SK-N-SH treated with all-trans-retinoic acid at 6 μM for 48 hours (cell line): ENCODE results near the gene SNX13.

Experiments used
- BACH2 ChIP-seq: fragments of 250-450 bp; sonication (Bioruptor Pico); IDR thresholded peaks from 2 replicates; pipeline ENCODE4 v1.9.0; 2021; ENCODE audit warnings: mild to moderate bottlenecking, borderline replicate concordance
- CSDC2 ChIP-seq: fragments of 250-450 bp; sonication (Bioruptor Pico); IDR thresholded peaks from 2 replicates; pipeline ENCODE4 v1.5.0; 2020; ENCODE audit warnings: mild to moderate bottlenecking, moderate library complexity
- GLIS3 ChIP-seq: fragments of 250-450 bp; sonication (Bioruptor Pico); IDR thresholded peaks from 2 replicates; pipeline ENCODE4 v1.5.0; 2020; ENCODE audit warnings: mild to moderate bottlenecking, moderate library complexity
- OSR1 ChIP-seq: fragments of 250-450 bp; sonication (Bioruptor Pico); IDR thresholded peaks from 2 replicates; pipeline ENCODE4 v1.8.0; 2022; ENCODE audit warnings: moderate library complexity, mild to moderate bottlenecking, inconsistent platforms
- TCF4 ChIP-seq: fragments of 250-450 bp; sonication (Bioruptor Pico); IDR thresholded peaks from 2 replicates; pipeline ENCODE4 v1.8.0; 2021; ENCODE audit warnings: mild to moderate bottlenecking, moderate library complexity, borderline replicate concordance
- ZFP3 ChIP-seq: fragments of 250-450 bp; sonication (Bioruptor Pico); IDR thresholded peaks from 2 replicates; pipeline ENCODE4 v1.5.0; 2020; ENCODE audit warnings: mild to moderate bottlenecking, moderate library complexity
- ZNF565 ChIP-seq: fragments of 450-650 bp; formaldehyde crosslinking; conservative IDR thresholded peaks from 2 replicates; pipeline ENCODE4 v1.5.0; 2020; ENCODE audit warnings: low read depth, mild to moderate bottlenecking, moderate library complexity
- TF ChIP-seq, protein P1 (sequence below): fragments of 250-450 bp; sonication (Bioruptor Pico); IDR thresholded peaks from 2 replicates; pipeline ENCODE4 v1.5.1; 2020; ENCODE audit warnings: low read depth, mild to moderate bottlenecking, moderate library complexity

DNA sequence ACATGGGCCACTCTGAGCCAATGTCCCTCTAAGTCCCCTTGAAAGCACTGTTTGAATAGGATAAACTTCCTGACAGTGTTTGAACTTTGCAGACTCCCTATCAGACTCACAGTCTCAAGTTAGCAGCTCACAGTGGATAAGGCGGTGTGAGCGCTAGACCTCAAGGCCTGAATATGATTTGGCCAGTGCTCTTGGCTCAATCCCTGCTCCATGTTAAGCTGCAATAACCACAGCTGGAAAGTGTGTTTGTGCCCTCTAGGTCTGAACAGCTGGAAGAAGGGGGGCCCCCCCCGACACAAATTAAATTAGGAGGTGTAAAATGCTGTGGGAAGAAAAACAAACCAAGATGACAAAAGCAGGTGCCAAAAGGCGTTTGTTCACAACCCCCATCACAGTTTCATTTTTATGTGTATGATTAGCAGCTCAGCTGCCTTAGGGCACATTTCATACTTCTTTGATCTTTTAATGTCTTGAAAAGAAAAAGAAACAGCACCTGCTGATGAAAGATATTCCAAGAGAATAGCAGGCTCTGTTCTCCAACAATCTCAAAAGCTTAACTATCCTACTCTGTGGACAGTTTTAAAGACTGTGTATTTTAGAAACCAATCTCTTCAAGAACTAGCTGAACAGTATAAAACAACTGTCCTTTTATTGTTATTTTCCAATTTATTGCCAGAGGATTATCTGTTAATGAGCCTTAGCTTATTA is 167.6 kb downstream of the SNX13 start:
- TF ChIP-seq, protein P1, sequence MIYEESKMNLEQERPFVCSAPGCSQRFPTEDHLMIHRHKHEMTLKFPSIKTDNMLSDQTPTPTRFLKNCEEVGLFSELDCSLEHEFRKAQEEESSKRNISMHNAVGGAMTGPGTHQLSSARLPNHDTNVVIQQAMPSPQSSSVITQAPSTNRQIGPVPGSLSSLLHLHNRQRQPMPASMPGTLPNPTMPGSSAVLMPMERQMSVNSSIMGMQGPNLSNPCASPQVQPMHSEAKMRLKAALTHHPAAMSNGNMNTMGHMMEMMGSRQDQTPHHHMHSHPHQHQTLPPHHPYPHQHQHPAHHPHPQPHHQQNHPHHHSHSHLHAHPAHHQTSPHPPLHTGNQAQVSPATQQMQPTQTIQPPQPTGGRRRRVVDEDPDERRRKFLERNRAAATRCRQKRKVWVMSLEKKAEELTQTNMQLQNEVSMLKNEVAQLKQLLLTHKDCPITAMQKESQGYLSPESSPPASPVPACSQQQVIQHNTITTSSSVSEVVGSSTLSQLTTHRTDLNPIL (CRISPR knock-in tag) = no peak
- TF ChIP-seq ZFP3 (CRISPR knock-in tag) = no peak
- TF ChIP-seq GLIS3 (CRISPR knock-in tag) = no peak
- TF ChIP-seq TCF4 = no peak
- TF ChIP-seq CSDC2 (CRISPR knock-in tag) = no peak
- TF ChIP-seq OSR1 (CRISPR knock-in tag) = no peak
- TF ChIP-seq ZNF565 = no peak
- TF ChIP-seq BACH2 = no peak
